Endothelial cell (in vitro differentiated cells): ENCODE measurements around the gene KISS1. TPM values are rescaled to one million over a fixed set of nuclear protein-coding genes. Genes with fewer than 3 reads are reported as not detected.
"Not testable (repeated sequence)": the region's sequence is repeated elsewhere in the genome, so short reads cannot be mapped to it uniquely, and the experiment has no call there.

Source experiments
- DNase-seq: peaks from one replicate; pipeline ENCODE4 v3.0.0; 2021; ENCODE audit warnings: low spot score
- H3K27ac Mint-ChIP-seq: one replicate; pipeline ENCODE4 v1.8.0; 2021; ENCODE audit warnings: mixed read lengths, inconsistent platforms; ENCODE audit not compliant: unreplicated experiment
- H3K27me3 Mint-ChIP-seq: one replicate; pipeline ENCODE4 v1.8.0; 2021; ENCODE audit warnings: mild to moderate bottlenecking, moderate library complexity, mixed read lengths, inconsistent platforms; ENCODE audit not compliant: unreplicated experiment
- H3K36me3 Mint-ChIP-seq: one replicate; pipeline ENCODE4 v1.8.0; 2021; ENCODE audit warnings: mild to moderate bottlenecking, low read depth, mixed read lengths, inconsistent platforms; ENCODE audit not compliant: unreplicated experiment
- H3K4me1 Mint-ChIP-seq: one replicate; pipeline ENCODE4 v1.8.0; 2021; ENCODE audit warnings: mild to moderate bottlenecking, mixed read lengths, inconsistent platforms; ENCODE audit not compliant: unreplicated experiment
- H3K4me3 Mint-ChIP-seq: one replicate; pipeline ENCODE4 v1.8.0; 2021; ENCODE audit warnings: mild to moderate bottlenecking, mixed read lengths, inconsistent platforms; ENCODE audit not compliant: unreplicated experiment
- H3K9me3 Mint-ChIP-seq: one replicate; pipeline ENCODE4 v1.8.0; 2021; ENCODE audit warnings: mixed read lengths, inconsistent platforms; ENCODE audit not compliant: unreplicated experiment
- long read RNA-seq: library from polyadenylated mRNA; unstranded; transcript quantifications from one replicate; pipeline ENCODE4 v2.0.0, GENCODE V29; 2020; ENCODE audit not compliant: unreplicated experiment
- total RNA-seq: library from RNA; stranded (reverse); fragmentation: NEBNext Ultra II Directional; extraction: Animal tissue kit (Norgen Biotek cat#: 25700); gene quantifications from one replicate; pipeline ENCODE4 v1.2.1, GENCODE V29; 2021; ENCODE audit not compliant: unreplicated experiment
- TF ChIP-seq, protein P1 (sequence below): fragments of 200-600 bp; sonication (generic); IDR thresholded peaks from one replicate; pipeline ENCODE4 v1.5.0; 2021; ENCODE audit warnings: antibody characterized with exemption; ENCODE audit not compliant: unreplicated experiment

Gene KISS1
- not detected for total RNA-seq
- long read RNA-seq = 0 reads

DNA sequence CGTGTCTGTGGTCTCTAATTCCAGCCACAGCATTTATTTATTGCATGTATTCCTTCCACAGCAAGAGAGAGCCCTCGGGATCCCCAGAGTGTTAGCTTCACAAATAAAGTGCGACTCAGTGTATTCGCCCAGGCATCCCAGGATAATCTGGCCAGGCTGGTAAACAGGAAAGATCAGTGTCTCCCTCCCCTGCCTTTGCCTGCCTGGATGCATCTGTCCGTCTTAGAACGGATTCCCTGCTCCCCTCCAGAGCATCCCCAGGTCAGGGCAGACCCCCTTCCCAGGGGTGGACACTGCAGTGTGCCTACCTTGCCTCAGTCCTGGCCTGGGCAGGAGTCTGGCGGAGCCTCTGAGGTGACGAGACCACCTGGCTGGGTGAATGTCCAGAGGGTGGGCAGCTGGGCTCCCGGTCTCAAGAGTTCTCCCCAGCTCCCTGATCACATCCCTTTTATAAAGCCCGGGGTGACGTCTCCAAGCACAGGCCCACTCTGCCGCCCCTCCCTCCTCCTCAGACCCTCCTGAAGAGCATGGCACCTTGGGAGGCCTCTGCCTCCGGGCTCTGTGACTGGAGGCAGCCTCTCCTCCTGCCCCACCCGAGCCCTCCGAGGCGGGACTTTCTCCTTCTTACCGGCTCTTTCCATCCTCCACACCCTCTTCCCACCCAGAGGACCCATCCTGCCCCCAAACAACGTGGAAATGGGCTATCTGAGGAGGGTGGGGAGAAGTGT is at the start of gene KISS1:
Gene KISS1 (minus strand): TSS at position 424 of the 728 bp plus-strand sequence. CDS start 3,615 bp downstream, outside the sequence.
- Mint-ChIP-seq H3K36me3 (no peaks in the 10 kb centered on the region), H3K27ac (no peak within 1 kb of the TSS)

DNA sequence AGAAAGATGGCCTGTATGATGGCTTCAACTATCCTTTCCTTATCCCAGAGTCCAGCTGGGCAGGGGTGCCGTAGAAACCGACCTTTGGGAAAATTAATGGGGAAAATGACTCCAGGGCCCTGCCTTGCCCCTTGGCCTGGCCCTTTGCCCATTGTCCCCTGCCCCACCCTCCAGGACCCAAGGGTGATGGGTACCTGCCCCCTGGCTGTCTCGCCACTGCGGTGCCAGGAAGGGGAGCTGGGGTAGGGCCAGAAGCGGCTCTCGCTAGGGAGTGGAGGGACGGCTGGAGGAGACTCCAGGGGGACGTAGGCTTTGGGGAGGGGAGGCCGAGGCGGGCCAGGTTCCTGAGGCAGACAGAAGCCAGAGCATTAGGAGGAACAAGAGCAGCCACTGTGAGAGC is 46.6 kb upstream of the KISS1 start:
- Mint-ChIP-seq H3K27ac (no peak overlapping the region), H3K36me3 (peaks cover 6% of the 10 kb centered on the region), H3K4me1 (peaks cover 2% of the 10 kb centered on the region), H3K27me3 (no peaks in the 10 kb centered on the region), H3K9me3 (no peaks in the 10 kb centered on the region), H3K4me3 (no peak overlapping the region)
- TF ChIP-seq, protein P1, sequence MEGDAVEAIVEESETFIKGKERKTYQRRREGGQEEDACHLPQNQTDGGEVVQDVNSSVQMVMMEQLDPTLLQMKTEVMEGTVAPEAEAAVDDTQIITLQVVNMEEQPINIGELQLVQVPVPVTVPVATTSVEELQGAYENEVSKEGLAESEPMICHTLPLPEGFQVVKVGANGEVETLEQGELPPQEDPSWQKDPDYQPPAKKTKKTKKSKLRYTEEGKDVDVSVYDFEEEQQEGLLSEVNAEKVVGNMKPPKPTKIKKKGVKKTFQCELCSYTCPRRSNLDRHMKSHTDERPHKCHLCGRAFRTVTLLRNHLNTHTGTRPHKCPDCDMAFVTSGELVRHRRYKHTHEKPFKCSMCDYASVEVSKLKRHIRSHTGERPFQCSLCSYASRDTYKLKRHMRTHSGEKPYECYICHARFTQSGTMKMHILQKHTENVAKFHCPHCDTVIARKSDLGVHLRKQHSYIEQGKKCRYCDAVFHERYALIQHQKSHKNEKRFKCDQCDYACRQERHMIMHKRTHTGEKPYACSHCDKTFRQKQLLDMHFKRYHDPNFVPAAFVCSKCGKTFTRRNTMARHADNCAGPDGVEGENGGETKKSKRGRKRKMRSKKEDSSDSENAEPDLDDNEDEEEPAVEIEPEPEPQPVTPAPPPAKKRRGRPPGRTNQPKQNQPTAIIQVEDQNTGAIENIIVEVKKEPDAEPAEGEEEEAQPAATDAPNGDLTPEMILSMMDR = no peak
- no peak for DNase-seq

More for the DNA sequence above, at the start of gene KISS1:
- Mint-ChIP-seq H3K27me3 (peaks cover 20% of the 10 kb centered on the region), H3K4me1 (peaks cover 12% of the 10 kb centered on the region), H3K9me3 (no peaks in the 10 kb centered on the region), H3K4me3 (no peak within 1 kb of the TSS)
- TF ChIP-seq, protein P1 = no peak
- no peak for DNase-seq

DNA sequence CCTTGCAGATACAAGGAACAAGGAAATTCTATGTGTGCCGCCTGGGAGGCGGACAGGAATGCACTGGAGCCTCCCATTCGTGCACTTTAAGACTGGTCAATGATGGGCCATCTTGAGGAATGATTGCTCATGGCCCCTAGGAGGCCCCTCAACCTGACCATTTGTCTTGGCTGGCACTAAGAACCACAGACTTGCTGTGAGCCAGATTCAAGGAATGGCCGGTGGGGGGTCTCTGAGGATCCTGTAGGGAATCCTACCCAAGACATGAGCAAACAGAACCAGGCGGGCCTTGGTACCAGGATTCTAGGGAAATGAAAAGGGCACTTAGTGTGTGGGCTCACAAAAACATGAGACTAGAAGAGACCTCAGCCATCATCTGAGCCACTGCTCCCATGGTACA is 45.6 kb upstream of the KISS1 start:
- Mint-ChIP-seq H3K27me3 (no peaks in the 10 kb centered on the region), H3K9me3 (no peaks in the 10 kb centered on the region), H3K4me3 (no peak overlapping the region), H3K4me1 (peaks cover 2% of the 10 kb centered on the region), H3K27ac (no peak overlapping the region), H3K36me3 (peaks cover 6% of the 10 kb centered on the region)
- no peak for DNase-seq
- TF ChIP-seq, protein P1 = no peak

DNA sequence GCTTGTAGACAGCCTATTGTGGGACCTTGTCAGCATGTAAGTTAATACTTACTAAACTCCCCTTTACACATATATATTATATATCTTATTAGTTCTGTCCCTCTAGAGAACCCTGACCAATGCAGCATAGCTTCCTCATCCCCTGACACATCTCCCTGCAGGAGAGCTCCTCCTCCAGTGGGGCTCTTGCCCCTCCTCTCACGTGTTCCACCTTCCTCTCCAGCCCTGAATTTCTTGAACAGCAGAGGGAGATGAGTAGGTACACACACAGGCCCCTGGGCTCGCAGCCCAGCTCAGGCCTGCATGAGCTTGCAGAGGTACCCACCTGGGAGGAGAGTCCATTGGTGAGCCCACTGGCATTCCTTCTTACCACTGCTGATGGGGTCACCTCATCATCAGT is 44.8 kb upstream of the KISS1 start:
- no peak overlapping the region for H3K27ac Mint-ChIP-seq
- TF ChIP-seq, protein P1 = no peak
- DNase-seq = no peak
- H3K27me3 Mint-ChIP-seq = no peaks in the 10 kb centered on the region
- H3K4me1 Mint-ChIP-seq = peaks cover 2% of the 10 kb centered on the region
- H3K9me3 Mint-ChIP-seq = no peaks in the 10 kb centered on the region
- no peak overlapping the region for H3K4me3 Mint-ChIP-seq
- H3K36me3 Mint-ChIP-seq = peaks cover 6% of the 10 kb centered on the region

DNA sequence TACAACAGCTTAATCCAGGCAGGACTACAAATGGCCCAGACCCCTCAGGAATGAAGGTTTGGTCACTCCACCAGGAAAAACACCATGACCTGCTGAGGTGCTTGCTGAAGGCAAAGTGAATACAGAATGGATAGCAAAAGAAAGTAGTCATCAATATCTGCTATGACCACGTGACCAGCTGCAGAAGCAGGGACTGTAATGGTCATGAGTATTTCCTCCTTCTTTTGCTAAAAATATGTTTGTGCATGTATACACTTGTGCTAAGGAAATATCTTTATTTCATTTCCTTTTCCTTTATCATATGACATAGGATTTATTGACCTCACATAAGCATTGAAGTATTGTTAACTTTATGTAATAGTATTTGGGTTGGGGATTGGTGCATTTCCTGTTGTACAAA is 43.9 kb upstream of the KISS1 start:
- H3K27me3 Mint-ChIP-seq = no peaks in the 10 kb centered on the region
- TF ChIP-seq, protein P1 = no peak
- no peaks in the 10 kb centered on the region for H3K9me3 Mint-ChIP-seq
- peaks cover 6% of the 10 kb centered on the region for H3K36me3 Mint-ChIP-seq
- no peak overlapping the region for H3K27ac Mint-ChIP-seq
- no peak overlapping the region for H3K4me3 Mint-ChIP-seq
- DNase-seq = no peak
- peaks cover 2% of the 10 kb centered on the region for H3K4me1 Mint-ChIP-seq

DNA sequence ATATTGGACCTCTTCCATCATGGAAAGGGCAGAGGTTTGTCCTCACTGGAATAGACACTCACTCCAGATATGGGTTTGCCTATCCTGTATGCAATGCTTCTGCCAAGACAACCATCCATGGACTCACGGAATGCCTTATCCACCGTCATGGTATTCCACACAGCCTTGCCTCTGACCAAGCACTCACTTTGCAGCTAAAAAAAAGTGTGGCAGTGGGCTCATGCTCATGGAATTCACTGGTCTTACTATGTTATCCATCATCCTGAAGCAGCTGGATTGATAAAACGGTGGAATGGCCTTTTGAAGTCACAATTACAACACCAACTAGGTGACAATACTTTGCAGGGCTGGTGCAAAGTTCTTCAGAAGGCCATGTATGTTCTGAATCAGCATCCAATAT is 43.1 kb upstream of the KISS1 start:
- H3K9me3 Mint-ChIP-seq, H3K27me3 Mint-ChIP-seq, DNase-seq, H3K36me3 Mint-ChIP-seq, H3K4me1 Mint-ChIP-seq, H3K4me3 Mint-ChIP-seq, H3K27ac Mint-ChIP-seq: not testable (repeated sequence)

- not testable (repeated sequence) for DNase-seq, H3K27ac Mint-ChIP-seq, H3K36me3 Mint-ChIP-seq
These were observed 42.2 kb upstream of the KISS1 start for GRCh38 chr1:204238520-204238919.

More at GRCh38 chr1:204238520-204238919, 42.2 kb upstream of the KISS1 start:
- not testable (repeated sequence) for H3K9me3 Mint-ChIP-seq, H3K27me3 Mint-ChIP-seq, H3K4me3 Mint-ChIP-seq, H3K4me1 Mint-ChIP-seq
